Panc1 (cell line): Measurements from ENCODE around the gene TPRA1. TPM values are rescaled to one million over a fixed set of nuclear protein-coding genes. Genes with fewer than 3 reads are reported as not detected.

Experiments used
- ATAC-seq: fragments of 200-7000 bp; cut with Tn5 transposase; 2 replicates; pipeline ENCODE4 v1.9.1; 2020; ENCODE audit warnings: mild to moderate bottlenecking, moderate library complexity
- BruUV-seq: library from RNA; stranded (reverse); fragments of 400-500 nt; replicated peaks from 2 replicates; lab custom pipeline; 2021; lab: Mats Ljungman, UMichigan
- CTCF ChIA-PET: fragments of 300-600 bp; sonication (Branson Sonifier 250); formaldehyde crosslinking; loops from one replicate; lab custom pipeline; 2022; ENCODE audit warnings: antibody characterized with exemption; lab: Charles Lee
- POLR2A ChIA-PET: fragments of 300-600 bp; sonication (Branson Sonifier 250); formaldehyde crosslinking; loops from one replicate; lab custom pipeline; 2022; ENCODE audit warnings: antibody characterized with exemption; lab: Charles Lee
- DNase-seq: peaks from one replicate; pipeline ENCODE4 v3.0.0-alpha.2; 2010; ENCODE audit warnings: low read depth, low spot score
- H3K27ac ChIP-seq: 2 replicates; pipeline ENCODE4 v1.5.1; 2011; ENCODE audit warnings: mild to moderate bottlenecking, low read length, inconsistent platforms
- H3K27me3 ChIP-seq: fragments of 200-500 bp; sonication (Bioruptor generic); 2 replicates; pipeline ENCODE4 v1.6.0; 2014; ENCODE audit warnings: low read length, inconsistent platforms; ENCODE audit not compliant: control insufficient read depth, insufficient read depth
- H3K36me3 ChIP-seq: fragments of 200-500 bp; sonication (Bioruptor generic); 2 replicates; pipeline ENCODE4 v1.5.1; 2014; ENCODE audit warnings: inconsistent platforms, mild to moderate bottlenecking, low read length, moderate library complexity; ENCODE audit not compliant: control insufficient read depth, insufficient read depth
- H3K4me1 ChIP-seq: 2 replicates; pipeline ENCODE4 v1.5.1; 2011; ENCODE audit warnings: inconsistent platforms, mild to moderate bottlenecking, low read length, moderate library complexity; ENCODE audit not compliant: control insufficient read depth, insufficient read depth
- H3K4me3 ChIP-seq, 2 experiments: 2 replicates each; pipeline ENCODE4 v1.5.1; 2011 to 2012; ENCODE audit warnings: low read depth in 2 of 2, low read length in 2 of 2, mild to moderate bottlenecking in 2 of 2, inconsistent platforms in 1 of 2, moderate library complexity in 1 of 2
- H3K9me3 ChIP-seq: fragments of 200-500 bp; sonication (Bioruptor generic); 2 replicates; pipeline ENCODE4 v1.5.1; 2014; ENCODE audit warnings: low read depth, mild to moderate bottlenecking, inconsistent platforms, low read length, moderate library complexity; ENCODE audit not compliant: control insufficient read depth, insufficient read depth
- POLR2AphosphoS5 ChIP-seq: IDR thresholded peaks from 2 replicates; pipeline ENCODE4 v1.6.1; 2012; ENCODE audit warnings: mild to moderate bottlenecking, low read depth, low read length, moderate library complexity
- REST ChIP-seq, 2 experiments: IDR thresholded peaks; 2 replicates each; pipeline ENCODE4 v1.6.1; 2011 to 2012; ENCODE audit warnings: low read depth in 2 of 2, control low read depth in 1 of 2, low read length in 1 of 2, mild to moderate bottlenecking in 1 of 2, moderate library complexity in 1 of 2; ENCODE audit not compliant: insufficient read depth in 1 of 2
- SIN3A ChIP-seq: IDR thresholded peaks from 2 replicates; pipeline ENCODE4 v1.6.1; 2012; ENCODE audit warnings: low read depth, mild to moderate bottlenecking, low read length, moderate library complexity, borderline replicate concordance; ENCODE audit not compliant: insufficient read depth
- TCF7L2 ChIP-seq: IDR thresholded peaks from 2 replicates; pipeline ENCODE4 v1.6.1; 2011; ENCODE audit warnings: mild to moderate bottlenecking, low read depth, low read length, inconsistent platforms
- in situ Hi-C: cut with HindIII; loops from 2 replicates; pipeline ENCODE4 v1.10.0; 2016; ENCODE audit warnings: low sequenced_read_pairs, low pct_unique_long_range_greater_than_20kb
- intact Hi-C: fragments of 100-400 bp; cut with micrococcal nuclease; formaldehyde crosslinking; loops from one replicate; pipeline ENCODE4 v1.10.0; 2022; ENCODE audit not compliant: unreplicated experiment
- total RNA-seq: library from RNA; stranded (reverse); gene quantifications from one replicate; pipeline ENCODE4 v1.2.1, GENCODE V29; 2021; ENCODE audit not compliant: unreplicated experiment
- TF ChIP-seq, protein P1 (sequence below): fragments of 450-650 bp; IDR thresholded peaks from 2 replicates; pipeline ENCODE4 v1.5.1; 2017; ENCODE audit warnings: mild to moderate bottlenecking

TPRA1 gene
- total RNA-seq, 1 experiment from 2014 or later = 42.6 TPM

GRCh38 chr3:127551178-127551577 lies 39.4 kb downstream of the TPRA1 start:
- ATAC-seq (no peak), DNase-seq (no peak)
- BruUV-seq = no TSS peak
- Histone ChIP-seq H3K4me3 (no peak overlapping the region), H3K36me3 (no peaks in the 10 kb centered on the region), H3K27ac (no peak overlapping the region), H3K9me3 (no peaks in the 10 kb centered on the region), H3K4me1 (no peaks in the 10 kb centered on the region), H3K27me3 (no peaks in the 10 kb centered on the region)
- in situ Hi-C loops = no loop called here
- TF ChIP-seq TCF7L2 (no peak), POLR2AphosphoS5 (no peak), REST (IDR thresholded peaks at IDR 0.05; ENCODE audit: insufficient read depth in 1 of 2, low read depth in 2 of 2, low read length in 1 of 2) (no peak), SIN3A (no peak)
- TF ChIP-seq, protein P1, sequence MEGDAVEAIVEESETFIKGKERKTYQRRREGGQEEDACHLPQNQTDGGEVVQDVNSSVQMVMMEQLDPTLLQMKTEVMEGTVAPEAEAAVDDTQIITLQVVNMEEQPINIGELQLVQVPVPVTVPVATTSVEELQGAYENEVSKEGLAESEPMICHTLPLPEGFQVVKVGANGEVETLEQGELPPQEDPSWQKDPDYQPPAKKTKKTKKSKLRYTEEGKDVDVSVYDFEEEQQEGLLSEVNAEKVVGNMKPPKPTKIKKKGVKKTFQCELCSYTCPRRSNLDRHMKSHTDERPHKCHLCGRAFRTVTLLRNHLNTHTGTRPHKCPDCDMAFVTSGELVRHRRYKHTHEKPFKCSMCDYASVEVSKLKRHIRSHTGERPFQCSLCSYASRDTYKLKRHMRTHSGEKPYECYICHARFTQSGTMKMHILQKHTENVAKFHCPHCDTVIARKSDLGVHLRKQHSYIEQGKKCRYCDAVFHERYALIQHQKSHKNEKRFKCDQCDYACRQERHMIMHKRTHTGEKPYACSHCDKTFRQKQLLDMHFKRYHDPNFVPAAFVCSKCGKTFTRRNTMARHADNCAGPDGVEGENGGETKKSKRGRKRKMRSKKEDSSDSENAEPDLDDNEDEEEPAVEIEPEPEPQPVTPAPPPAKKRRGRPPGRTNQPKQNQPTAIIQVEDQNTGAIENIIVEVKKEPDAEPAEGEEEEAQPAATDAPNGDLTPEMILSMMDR = no peak
- intact Hi-C loops = no loop called here
- ChIA-PET CTCF (interaction anchor here (0.5 kb wide), 1 partner anchor 580 kb away, joined by 3 read pairs; no protein-coding TSS in a partner anchor), POLR2A (no interaction called here)

DNA sequence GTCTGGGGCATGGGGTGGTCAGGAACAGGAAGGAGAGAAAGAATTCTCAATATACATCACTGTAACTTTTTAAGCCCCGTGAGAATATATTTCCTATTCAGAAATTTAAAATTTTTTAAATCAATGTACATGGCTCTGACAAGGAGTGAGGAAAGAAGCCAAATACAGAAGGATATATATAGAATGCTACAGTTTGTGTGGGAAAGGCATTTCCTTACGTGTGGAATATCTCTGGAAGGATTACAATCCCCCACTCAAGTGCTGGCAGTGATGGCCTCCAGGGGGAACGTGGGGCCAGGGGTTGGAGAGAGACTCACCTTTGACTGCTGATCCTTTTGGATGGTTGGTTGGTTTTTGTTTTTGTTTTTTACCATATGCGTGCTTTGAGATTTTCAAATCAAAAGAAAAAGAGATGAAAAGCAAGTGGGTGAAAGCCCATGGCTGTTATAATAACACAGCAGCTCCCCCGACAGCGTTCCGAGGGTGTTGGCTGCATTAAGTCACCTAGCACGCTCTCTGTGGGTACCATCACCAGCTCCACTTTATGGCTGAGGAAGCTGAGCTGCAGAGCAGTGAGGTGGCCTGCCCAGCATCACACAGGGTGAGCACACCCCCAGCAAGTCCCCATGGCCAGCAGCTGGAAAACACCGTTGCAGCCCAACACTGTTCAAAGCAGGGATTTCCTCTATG lies 39.9 kb downstream of the TPRA1 start:
- ChIA-PET CTCF (interaction anchor here (0.5 kb wide), 1 partner anchor 580 kb away, joined by 3 read pairs; no protein-coding TSS in a partner anchor), POLR2A (no interaction called here)
- Histone ChIP-seq H3K4me1 (no peaks in the 10 kb centered on the region), H3K9me3 (no peaks in the 10 kb centered on the region), H3K27me3 (no peaks in the 10 kb centered on the region), H3K36me3 (no peaks in the 10 kb centered on the region), H3K27ac (no peak overlapping the region), H3K4me3 (no peak overlapping the region)
- ATAC-seq (no peak), DNase-seq (no peak)
- no TSS peak for BruUV-seq
- intact Hi-C loops = no loop called here
- TF ChIP-seq REST (IDR thresholded peaks at IDR 0.05; ENCODE audit: insufficient read depth in 1 of 2, low read depth in 2 of 2, low read length in 1 of 2) (no peak), POLR2AphosphoS5 (no peak)
- in situ Hi-C loops = no loop called here
